GM20000 (cell line): ENCODE data around the gene PCGF3.
"Not testable (repeated sequence)": the region's sequence is repeated elsewhere in the genome, so short reads cannot be mapped to it uniquely, and the experiment has no call there.

ENCODE experiments used
- DNase-seq: peaks from one replicate; pipeline ENCODE4 v3.0.0; 2012; ENCODE audit warnings: low spot score
- CTCF ChIP-seq: IDR thresholded peaks from 2 replicates; pipeline ENCODE4 v1.5.1; 2012; ENCODE audit warnings: mild to moderate bottlenecking, control low read depth; ENCODE audit errors: extremely low read depth, missing control alignments

The PCGF3 gene

GRCh38 chr4:726838-727237, 21.2 kb downstream of the PCGF3 start:
- no peak for TF ChIP-seq CTCF
- DNase-seq = no peak

DNA sequence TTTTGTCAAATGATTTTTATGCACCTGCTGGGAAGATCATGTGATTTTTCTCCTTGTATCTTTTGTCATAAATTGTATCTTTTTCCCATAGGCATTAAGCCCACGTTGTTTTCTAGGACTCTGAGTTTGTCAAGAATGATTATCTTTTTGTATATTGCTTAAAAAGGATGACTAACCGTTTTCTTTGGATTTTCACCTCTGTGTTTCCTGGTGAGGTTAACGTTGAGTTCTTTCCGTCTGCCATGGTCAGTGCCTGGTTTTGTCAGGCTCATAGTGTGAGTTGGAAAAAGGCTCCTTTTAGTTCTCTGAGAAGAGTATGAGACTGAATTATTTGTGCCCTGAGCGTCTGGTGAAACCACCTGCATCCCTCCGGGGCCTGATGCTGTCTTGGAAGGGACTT, 21.9 kb downstream of the PCGF3 start:
- no peak for TF ChIP-seq CTCF
- DNase-seq = no peak

DNA sequence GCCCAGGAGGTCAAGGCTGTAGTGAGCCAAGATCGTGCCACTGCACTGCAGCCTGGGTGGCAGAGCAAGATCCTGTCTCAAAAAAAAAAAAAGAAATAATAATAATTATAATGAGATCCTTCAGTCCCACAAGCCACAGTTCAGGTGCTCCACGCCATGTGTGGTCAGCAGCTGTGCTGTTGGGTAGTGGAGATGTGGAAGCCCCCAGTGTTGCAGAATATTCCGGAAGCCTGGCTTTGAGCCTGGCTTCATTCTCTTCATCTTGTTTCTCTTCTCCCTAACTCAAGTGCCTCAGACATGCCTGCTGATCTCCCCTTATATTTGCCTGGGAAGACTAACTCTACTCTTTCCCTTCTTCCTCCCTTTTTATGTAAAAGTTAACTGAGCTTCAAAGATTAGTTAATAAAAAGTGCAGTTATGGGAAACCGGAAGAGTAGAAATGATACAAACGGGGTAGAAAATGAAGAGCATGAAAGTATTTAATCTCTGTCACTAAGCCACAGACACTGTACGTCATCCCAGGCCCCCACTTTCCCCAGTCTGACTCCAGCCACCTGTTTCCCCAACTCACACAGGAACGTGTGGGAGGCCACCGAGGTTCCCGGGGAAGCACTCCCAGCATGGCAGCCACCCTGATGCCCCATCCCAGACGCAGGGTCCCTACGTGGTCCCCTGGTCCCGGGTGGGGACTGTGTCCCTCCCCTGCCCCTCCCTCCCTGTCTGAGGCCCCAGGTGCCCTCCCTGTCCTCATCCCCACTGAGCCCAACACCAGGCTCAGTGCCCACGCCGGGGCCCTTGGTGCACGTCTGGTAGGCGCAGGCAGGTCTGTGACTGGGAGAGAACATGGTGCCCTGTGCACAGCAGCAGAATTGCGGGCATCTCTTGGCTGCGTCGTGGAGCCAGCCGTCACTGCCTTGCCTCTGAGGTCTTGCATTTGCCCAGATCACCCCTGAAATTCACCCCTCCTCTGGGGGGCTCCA, 24.0 kb downstream of the PCGF3 start:
- DNase-seq = no peak
- TF ChIP-seq CTCF = no peak

DNA sequence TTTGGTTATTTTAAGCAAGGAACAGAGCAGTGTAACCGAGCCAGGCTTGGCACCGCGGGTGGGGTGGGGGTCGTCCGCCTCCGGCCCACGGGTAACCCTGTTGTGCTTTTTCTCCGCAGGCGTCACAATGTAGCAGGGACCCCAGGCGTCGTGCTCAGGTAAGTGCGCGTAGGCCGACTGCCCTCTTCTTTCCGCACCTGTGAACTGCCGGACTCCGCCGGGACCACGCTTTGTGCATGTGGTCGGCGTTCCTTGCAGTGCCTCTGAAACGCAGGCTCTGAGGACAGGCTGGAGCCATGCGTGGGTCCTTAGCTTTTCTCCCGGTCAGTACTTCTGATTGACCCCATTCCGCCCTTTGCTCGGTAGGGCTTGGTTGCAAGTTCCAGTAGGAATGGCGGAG, 24.9 kb downstream of the PCGF3 start:
- no peak for DNase-seq
- TF ChIP-seq CTCF = no peak

DNA sequence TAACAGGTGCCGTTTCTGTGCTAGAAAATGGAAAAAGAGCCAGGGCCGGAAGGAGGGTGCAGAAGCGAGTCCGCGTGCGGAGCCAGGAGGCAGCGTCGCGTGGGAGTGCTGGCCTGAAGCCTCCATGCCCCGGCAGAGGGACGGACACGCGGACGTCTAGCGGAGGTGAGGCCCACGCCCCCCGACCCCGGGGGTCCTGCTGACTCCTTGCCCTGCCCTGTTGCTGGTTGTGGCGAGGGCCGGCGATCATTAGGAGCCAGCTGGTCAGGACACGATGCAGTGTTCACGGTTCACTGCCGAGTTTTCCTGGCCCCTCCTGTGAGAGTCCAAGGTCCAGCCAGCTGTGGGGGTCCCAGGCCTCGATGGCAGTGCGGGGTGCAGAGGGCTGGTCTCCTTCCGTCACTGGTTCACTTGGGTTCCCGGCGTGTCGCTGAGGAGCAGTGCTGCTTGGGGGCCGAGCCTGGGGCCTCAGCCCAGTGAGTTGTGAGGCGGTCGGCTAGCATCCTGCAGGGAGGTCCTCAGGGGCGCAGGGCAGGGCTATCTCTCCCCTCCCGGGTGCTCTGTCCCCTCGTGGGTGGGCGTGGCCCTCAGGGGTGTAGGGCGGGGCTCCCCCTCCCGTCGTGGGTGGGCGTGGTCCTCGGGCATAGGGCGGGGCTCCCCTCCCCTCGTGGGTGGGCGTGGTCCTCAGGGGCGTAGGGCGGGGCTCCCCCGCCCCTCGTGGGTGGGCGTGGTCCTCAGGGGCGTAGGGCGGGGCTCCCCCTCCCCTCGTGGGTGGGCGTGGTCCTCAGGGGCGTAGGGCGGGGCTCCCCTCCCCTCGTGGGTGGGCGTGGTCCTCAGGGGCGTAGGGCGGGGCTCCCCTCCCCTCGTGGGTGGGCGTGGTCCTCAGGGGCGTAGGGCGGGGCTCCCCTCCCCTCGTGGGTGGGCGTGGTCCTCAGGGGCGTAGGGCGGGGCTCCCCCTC, 25.6 kb downstream of the PCGF3 start:
- DNase-seq = not testable (repeated sequence)

DNA sequence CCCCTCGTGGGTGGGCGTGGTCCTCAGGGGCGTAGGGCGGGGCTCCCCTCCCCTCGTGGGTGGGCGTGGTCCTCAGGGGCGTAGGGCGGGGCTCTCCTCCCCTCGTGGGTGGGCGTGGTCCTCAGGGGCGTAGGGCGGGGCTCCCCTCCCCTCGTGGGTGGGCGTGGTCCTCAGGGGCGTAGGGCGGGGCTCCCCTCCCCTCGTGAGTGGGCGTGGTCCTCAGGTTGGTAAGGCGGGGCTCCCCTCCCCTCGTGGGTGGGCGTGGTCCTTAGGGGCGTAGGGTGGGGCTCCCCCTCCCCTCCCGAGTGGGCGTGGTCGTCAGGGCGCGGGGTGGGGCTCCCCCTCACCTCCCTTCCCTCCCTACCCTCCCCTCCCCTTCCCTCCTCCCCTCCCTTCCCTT, 26.3 kb downstream of the PCGF3 start:
- DNase-seq = not testable (repeated sequence)

GRCh38 chr4:732486-732885, 26.9 kb downstream of the PCGF3 start:
- no peak for DNase-seq
- TF ChIP-seq CTCF = no peak

GRCh38 chr4:732911-733630, 27.4 kb downstream of the PCGF3 start:
- DNase-seq = no peak
- no peak for TF ChIP-seq CTCF
